RWPE2 (cell line): ENCODE data around the gene EPB41L5.

Experiments
- ATAC-seq: fragments of 200-7000 bp; cut with Tn5 transposase; 3 replicates; pipeline ENCODE4 v1.9.1; 2021; ENCODE audit warnings: low read depth
- DNase-seq: peaks from one replicate; pipeline ENCODE4 v3.0.0-alpha.2; 2020; ENCODE audit warnings: low spot score
- H3K27ac ChIP-seq: fragments of 450-650 bp; 2 replicates; pipeline ENCODE4 v1.5.1; 2017; ENCODE audit warnings: mild to moderate bottlenecking; ENCODE audit not compliant: poor library complexity, severe bottlenecking
- H3K27me3 ChIP-seq: fragments of 250-450 bp; sonication (Bioruptor Pico); 2 replicates; pipeline ENCODE4 v1.5.1; 2021; ENCODE audit warnings: mild to moderate bottlenecking, moderate library complexity; ENCODE audit not compliant: insufficient read depth, poor library complexity, severe bottlenecking
- H3K36me3 ChIP-seq: fragments of 250-450 bp; sonication (Bioruptor Pico); 2 replicates; pipeline ENCODE4 v1.5.1; 2020; ENCODE audit warnings: low read depth, mild to moderate bottlenecking, moderate library complexity
- H3K4me1 ChIP-seq: fragments of 250-450 bp; sonication (Bioruptor Pico); 2 replicates; pipeline ENCODE4 v1.5.1; 2021; ENCODE audit warnings: mild to moderate bottlenecking, moderate library complexity; ENCODE audit not compliant: insufficient read depth, poor library complexity, severe bottlenecking
- H3K4me3 ChIP-seq: fragments of 250-450 bp; sonication (Bioruptor Pico); 2 replicates; pipeline ENCODE4 v1.5.1; 2021; ENCODE audit warnings: mild to moderate bottlenecking, moderate library complexity; ENCODE audit not compliant: severe bottlenecking
- H3K9me3 ChIP-seq: fragments of 250-450 bp; sonication (Bioruptor Pico); 2 replicates; pipeline ENCODE4 v1.5.1; 2021; ENCODE audit warnings: mild to moderate bottlenecking, moderate library complexity; ENCODE audit not compliant: severe bottlenecking
- CTCF ChIP-seq: fragments of 450-650 bp; IDR thresholded peaks from one replicate; pipeline ENCODE4 v1.5.1; 2017; ENCODE audit warnings: mild to moderate bottlenecking, moderate library complexity; ENCODE audit not compliant: poor library complexity, severe bottlenecking

The EPB41L5 gene

GRCh38 chr2:120029672-120030640, 17.1 kb downstream of the EPB41L5 start:
- no peak for ATAC-seq
- no peaks in the 10 kb centered on the region for H3K9me3 ChIP-seq
- H3K36me3 ChIP-seq, result no peaks in the 10 kb centered on the region
- H3K27ac ChIP-seq, result no peak overlapping the region
- no peaks in the 10 kb centered on the region for H3K4me1 ChIP-seq
- no peak for DNase-seq
- no peak overlapping the region for H3K4me3 ChIP-seq
- H3K27me3 ChIP-seq, result no peaks in the 10 kb centered on the region
- TF ChIP-seq CTCF, result no peak

GRCh38 chr2:120032297-120032696, 19.4 kb downstream of the EPB41L5 start:
- Histone ChIP-seq H3K27ac (no peak overlapping the region), H3K9me3 (no peaks in the 10 kb centered on the region), H3K27me3 (no peaks in the 10 kb centered on the region), H3K36me3 (no peaks in the 10 kb centered on the region), H3K4me1 (no peaks in the 10 kb centered on the region), H3K4me3 (no peak overlapping the region)
- no peak for TF ChIP-seq CTCF
- DNase-seq (no peak), ATAC-seq (no peak)

GRCh38 chr2:120034027-120034426, 21.1 kb downstream of the EPB41L5 start:
- DNase-seq (no peak), ATAC-seq (no peak)
- H3K9me3 ChIP-seq, result no peaks in the 10 kb centered on the region
- H3K4me1 ChIP-seq, result no peaks in the 10 kb centered on the region
- H3K27me3 ChIP-seq, result no peaks in the 10 kb centered on the region
- no peak overlapping the region for H3K4me3 ChIP-seq
- no peak overlapping the region for H3K27ac ChIP-seq
- H3K36me3 ChIP-seq, result no peaks in the 10 kb centered on the region
- TF ChIP-seq CTCF, result no peak

- H3K36me3 ChIP-seq, result no peaks in the 10 kb centered on the region
- DNase-seq, result no peak
These were observed 21.7 kb downstream of the EPB41L5 start for GRCh38 chr2:120034621-120035020.

More at GRCh38 chr2:120034621-120035020, 21.7 kb downstream of the EPB41L5 start:
- H3K4me3 ChIP-seq, result no peak overlapping the region
- H3K9me3 ChIP-seq, result no peaks in the 10 kb centered on the region
- H3K4me1 ChIP-seq, result no peaks in the 10 kb centered on the region
- H3K27ac ChIP-seq, result no peak overlapping the region
- H3K27me3 ChIP-seq, result no peaks in the 10 kb centered on the region
- TF ChIP-seq CTCF, result no peak
- no peak for ATAC-seq
